AG04450 (cell line): Measurements from ENCODE around the gene UPF2. TPM values are rescaled to one million over a fixed set of nuclear protein-coding genes. Genes with fewer than 3 reads are reported as not detected.
"Not testable (repeated sequence)": the region's sequence is repeated elsewhere in the genome, so short reads cannot be mapped to it uniquely, and the experiment has no call there.

Source experiments
- CTCF ChIA-PET: fragments of 300-600, 350-600 bp; formaldehyde crosslinking; extraction: SDS; loops from one replicate; lab custom pipeline; 2022; ENCODE audit warnings: antibody characterized with exemption, inconsistent platforms; lab: Charles Lee
- POLR2A ChIA-PET: fragments of 350-600 bp; formaldehyde crosslinking; extraction: SDS; loops from one replicate; lab custom pipeline; 2021; ENCODE audit warnings: antibody characterized with exemption, inconsistent platforms; lab: Yijun Ruan, JAX
- DNase-seq: peaks from one replicate; pipeline ENCODE4 v3.0.0-alpha.2; 2011; ENCODE audit warnings: low read depth, low spot score
- H3K27ac ChIP-seq: one replicate; pipeline ENCODE4 v1.5.1; 2012; ENCODE audit warnings: low read depth, low read length, control low read depth
- H3K27me3 ChIP-seq: one replicate; pipeline ENCODE4 v1.6.0; 2012; ENCODE audit warnings: low read length; ENCODE audit not compliant: control insufficient read depth, insufficient read depth
- H3K4me3 ChIP-seq: 2 replicates; pipeline ENCODE4 v1.5.1; 2011; ENCODE audit warnings: mild to moderate bottlenecking, low read depth, low read length, control low read depth
- H3K9me3 ChIP-seq: 2 replicates; pipeline ENCODE4 v1.5.1; 2012; ENCODE audit warnings: low read length; ENCODE audit not compliant: control insufficient read depth, insufficient read depth
- CTCF ChIP-seq: IDR thresholded peaks from 2 replicates; pipeline ENCODE4 v1.5.1; 2011; ENCODE audit warnings: low read depth, low read length, control low read depth, inconsistent platforms
- polyA plus RNA-seq: library from polyadenylated mRNA; depleted of rRNA; stranded (reverse); fragments of >200 nt; gene quantifications from 2 replicates; pipeline ENCODE4 v1.2.3, GENCODE V29; 2011

Gene UPF2
- polyA plus RNA-seq, 1 experiment = 18.4 TPM

GRCh38 chr10:12019283-12019971 lies 23.2 kb downstream of the UPF2 start:
- no peak for TF ChIP-seq CTCF
- H3K27me3 ChIP-seq = no peaks in the 10 kb centered on the region
- H3K9me3 ChIP-seq = no peaks in the 10 kb centered on the region
- no peak for DNase-seq
- peak overlapping the region; percentile 42 for H3K27ac ChIP-seq
- no peak overlapping the region for H3K4me3 ChIP-seq
- POLR2A ChIA-PET = no interaction called here
- CTCF ChIA-PET = no interaction called here

- no peak for TF ChIP-seq CTCF
- no peaks in the 10 kb centered on the region for H3K9me3 ChIP-seq
- no peaks in the 10 kb centered on the region for H3K27me3 ChIP-seq
- no peak for DNase-seq
- ChIA-PET CTCF (interaction anchor here (0.6 kb wide), 1 partner anchor 11 kb away, joined by 4 read pairs; no protein-coding TSS in a partner anchor), POLR2A (no interaction called here)
- no peak overlapping the region for H3K27ac ChIP-seq
- no peak overlapping the region for H3K4me3 ChIP-seq
These were observed 23.9 kb downstream of the UPF2 start for GRCh38 chr10:12018438-12019282.

GRCh38 chr10:12013926-12014325 lies 28.7 kb downstream of the UPF2 start:
- Histone ChIP-seq H3K27me3 (no peaks in the 10 kb centered on the region), H3K4me3 (no peak overlapping the region), H3K27ac (no peak overlapping the region), H3K9me3 (peaks cover 6% of the 10 kb centered on the region)
- TF ChIP-seq CTCF = no peak
- CTCF ChIA-PET = interaction anchor here (0.6 kb wide), 2 partner anchors 28 to 698 kb away, joined by 3 read pairs; no protein-coding TSS in a partner anchor
- POLR2A ChIA-PET = no interaction called here
- DNase-seq = peak; percentile 7

DNA sequence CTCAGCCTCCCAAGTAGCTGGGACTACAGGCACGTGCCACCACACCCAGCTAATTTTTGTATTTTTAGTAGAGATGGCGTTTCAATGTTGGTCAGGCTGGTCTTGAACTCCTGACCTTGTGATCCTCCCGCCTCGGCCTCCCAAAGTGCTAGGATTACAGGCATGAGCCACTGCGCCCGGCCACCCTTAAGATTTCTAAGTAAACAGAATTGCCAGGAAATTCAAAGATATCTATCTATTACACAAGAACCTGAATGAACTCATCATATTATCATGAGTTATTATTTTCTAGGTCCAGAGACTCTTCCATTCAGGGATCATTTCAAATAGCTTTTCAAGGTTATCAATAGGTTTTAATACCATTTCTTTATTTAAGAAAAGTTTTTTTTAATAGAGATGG lies 29.2 kb downstream of the UPF2 start:
- not testable (repeated sequence) for DNase-seq, H3K27ac ChIP-seq, H3K9me3 ChIP-seq, H3K4me3 ChIP-seq, H3K27me3 ChIP-seq
- CTCF ChIA-PET = interaction anchor here (0.6 kb wide), 2 partner anchors 27 to 698 kb away, joined by 3 read pairs; no protein-coding TSS in a partner anchor
- POLR2A ChIA-PET = interaction anchor here (0.7 kb wide), 1 partner anchor 12 kb away, joined by 7 read pairs; no protein-coding TSS in a partner anchor

GRCh38 chr10:12010353-12010752 lies 32.3 kb downstream of the UPF2 start:
- CTCF ChIA-PET = no interaction called here
- POLR2A ChIA-PET = no interaction called here
- H3K27ac ChIP-seq = no peak overlapping the region
- TF ChIP-seq CTCF = no peak
- no peaks in the 10 kb centered on the region for H3K27me3 ChIP-seq
- H3K4me3 ChIP-seq = no peak overlapping the region
- peaks cover 6% of the 10 kb centered on the region for H3K9me3 ChIP-seq
- DNase-seq = no peak

DNA sequence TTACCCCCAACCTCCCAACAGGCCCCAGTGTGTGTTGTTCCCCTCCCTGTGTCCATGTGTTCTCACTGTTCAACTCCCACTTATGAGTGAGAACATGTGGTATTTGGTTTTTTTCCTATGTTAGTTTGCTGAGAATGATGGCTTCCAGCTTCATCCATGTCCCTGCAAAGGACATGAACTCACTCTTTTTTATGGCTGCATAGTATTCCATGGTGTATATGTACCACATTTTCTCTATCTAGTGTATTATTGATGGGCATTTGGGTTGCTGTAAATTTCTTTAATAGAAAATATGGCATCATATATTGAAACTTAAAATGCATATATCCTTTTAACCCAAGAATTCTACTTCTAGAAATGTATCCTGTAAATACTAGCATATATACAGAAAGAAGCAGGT lies 33.8 kb downstream of the UPF2 start:
- DNase-seq, H3K4me3 ChIP-seq, POLR2A ChIA-PET, H3K9me3 ChIP-seq, H3K27me3 ChIP-seq, H3K27ac ChIP-seq: not testable (repeated sequence)
- CTCF ChIA-PET = interaction anchor here (1.5 kb wide), 1 partner anchor 22 kb away, joined by 4 read pairs; no protein-coding TSS in a partner anchor
